Glutamatergic neuron (in vitro differentiated cells): Measurements from ENCODE around the gene COPB2. TPM values are rescaled to one million over a fixed set of nuclear protein-coding genes. Genes with fewer than 3 reads are reported as not detected.

Experiments used
- DNase-seq: peaks from one replicate; pipeline ENCODE4 v3.0.0; 2022
- H3K27ac Mint-ChIP-seq: one replicate; pipeline ENCODE4 v1.8.0; 2020; ENCODE audit warnings: mild to moderate bottlenecking, mixed read lengths, inconsistent platforms; ENCODE audit not compliant: unreplicated experiment
- H3K27me3 Mint-ChIP-seq: one replicate; pipeline ENCODE4 v1.8.0; 2020; ENCODE audit warnings: mild to moderate bottlenecking, moderate library complexity, mixed read lengths, inconsistent platforms; ENCODE audit not compliant: unreplicated experiment
- H3K36me3 Mint-ChIP-seq: one replicate; pipeline ENCODE4 v1.8.0; 2020; ENCODE audit warnings: mild to moderate bottlenecking, mixed read lengths, inconsistent platforms; ENCODE audit not compliant: unreplicated experiment
- H3K4me1 Mint-ChIP-seq: one replicate; pipeline ENCODE4 v1.8.0; 2020; ENCODE audit warnings: mild to moderate bottlenecking, low read depth, mixed read lengths, inconsistent platforms; ENCODE audit not compliant: unreplicated experiment
- H3K4me3 Mint-ChIP-seq: one replicate; pipeline ENCODE4 v1.8.0; 2020; ENCODE audit warnings: mild to moderate bottlenecking, mixed read lengths, inconsistent platforms; ENCODE audit not compliant: unreplicated experiment
- H3K9me3 Mint-ChIP-seq: one replicate; pipeline ENCODE4 v1.8.0; 2020; ENCODE audit warnings: mild to moderate bottlenecking, moderate library complexity, mixed read lengths, inconsistent platforms; ENCODE audit not compliant: unreplicated experiment
- total RNA-seq: library from RNA; stranded (reverse); fragmentation: NEBNext Ultra II Directional; extraction: Animal tissue kit (Norgen Biotek cat#: 25700); gene quantifications from one replicate; pipeline ENCODE4 v1.2.1, GENCODE V29; 2021; ENCODE audit not compliant: unreplicated experiment
- TF ChIP-seq, protein P1 (sequence below): fragments of 200-600 bp; sonication (generic); IDR thresholded peaks from one replicate; pipeline ENCODE4 v1.5.0; 2021; ENCODE audit not compliant: partially characterized antibody, unreplicated experiment

The COPB2 gene
- total RNA-seq, 1 donor from 2014 or later = 127 TPM

DNA sequence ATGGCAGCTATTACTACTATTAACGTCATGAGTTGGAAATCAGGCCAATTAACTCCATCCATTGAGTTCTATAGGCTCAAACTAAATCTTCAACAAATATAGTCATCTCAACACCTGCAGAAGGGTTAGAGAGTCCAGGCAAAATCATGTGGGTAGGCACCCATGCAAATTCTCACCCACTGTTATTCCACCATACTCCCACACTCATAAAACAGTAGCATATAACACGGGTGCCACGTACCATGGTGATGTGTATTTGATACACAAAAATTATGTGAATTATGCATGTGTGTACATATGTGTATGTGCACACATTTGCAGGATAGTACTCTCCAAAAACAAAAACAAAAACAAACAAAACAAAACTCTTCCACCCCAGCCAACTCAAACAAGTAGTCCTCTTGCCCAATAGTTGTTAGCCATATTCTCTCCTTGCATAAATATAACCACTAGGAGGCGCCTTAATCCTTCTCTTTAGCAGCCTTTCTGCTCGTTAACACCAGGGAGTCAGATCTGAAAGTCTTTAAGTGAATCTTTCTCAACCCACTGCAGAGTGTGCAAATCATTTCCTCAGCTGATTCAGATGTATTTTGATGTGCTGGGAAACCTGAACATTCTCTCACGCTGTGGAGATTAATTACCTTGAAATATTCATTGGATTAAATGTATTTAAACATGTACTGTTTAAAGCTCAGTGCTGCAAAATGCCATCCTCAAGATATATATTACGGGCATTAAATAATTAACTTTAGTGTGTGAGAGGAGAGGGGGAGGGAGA, 38.0 kb upstream of the COPB2 start:
- H3K27ac Mint-ChIP-seq = no peak overlapping the region
- no peaks in the 10 kb centered on the region for H3K27me3 Mint-ChIP-seq
- H3K9me3 Mint-ChIP-seq = no peaks in the 10 kb centered on the region
- no peaks in the 10 kb centered on the region for H3K36me3 Mint-ChIP-seq
- H3K4me3 Mint-ChIP-seq = no peak overlapping the region
- TF ChIP-seq, protein P1, sequence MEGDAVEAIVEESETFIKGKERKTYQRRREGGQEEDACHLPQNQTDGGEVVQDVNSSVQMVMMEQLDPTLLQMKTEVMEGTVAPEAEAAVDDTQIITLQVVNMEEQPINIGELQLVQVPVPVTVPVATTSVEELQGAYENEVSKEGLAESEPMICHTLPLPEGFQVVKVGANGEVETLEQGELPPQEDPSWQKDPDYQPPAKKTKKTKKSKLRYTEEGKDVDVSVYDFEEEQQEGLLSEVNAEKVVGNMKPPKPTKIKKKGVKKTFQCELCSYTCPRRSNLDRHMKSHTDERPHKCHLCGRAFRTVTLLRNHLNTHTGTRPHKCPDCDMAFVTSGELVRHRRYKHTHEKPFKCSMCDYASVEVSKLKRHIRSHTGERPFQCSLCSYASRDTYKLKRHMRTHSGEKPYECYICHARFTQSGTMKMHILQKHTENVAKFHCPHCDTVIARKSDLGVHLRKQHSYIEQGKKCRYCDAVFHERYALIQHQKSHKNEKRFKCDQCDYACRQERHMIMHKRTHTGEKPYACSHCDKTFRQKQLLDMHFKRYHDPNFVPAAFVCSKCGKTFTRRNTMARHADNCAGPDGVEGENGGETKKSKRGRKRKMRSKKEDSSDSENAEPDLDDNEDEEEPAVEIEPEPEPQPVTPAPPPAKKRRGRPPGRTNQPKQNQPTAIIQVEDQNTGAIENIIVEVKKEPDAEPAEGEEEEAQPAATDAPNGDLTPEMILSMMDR = peak; percentile 87
- DNase-seq = no peak
- H3K4me1 Mint-ChIP-seq = peaks cover 2% of the 10 kb centered on the region

GRCh38 chr3:139425745-139426400, 36.4 kb upstream of the COPB2 start:
- no peaks in the 10 kb centered on the region for H3K36me3 Mint-ChIP-seq

DNA sequence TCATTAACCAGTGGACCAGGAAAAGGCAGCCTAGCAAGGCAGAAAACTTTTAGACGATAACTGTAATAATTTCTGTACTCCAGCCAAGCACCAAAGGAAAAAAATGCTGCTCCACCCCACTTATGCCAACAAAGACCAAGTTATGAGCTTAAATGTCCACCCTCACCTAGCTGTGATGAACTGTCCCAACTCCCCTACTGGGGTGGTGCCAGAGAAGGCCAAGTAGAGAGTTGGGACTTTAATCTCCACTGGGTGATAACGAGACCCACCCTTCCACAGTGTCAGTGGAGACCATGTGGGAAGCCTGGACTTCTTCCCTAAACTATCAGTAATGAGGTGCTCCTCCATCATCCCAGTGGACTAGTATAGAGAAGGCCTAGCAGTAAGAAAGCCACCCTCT, 33.8 kb upstream of the COPB2 start:
- Mint-ChIP-seq H3K36me3 (no peaks in the 10 kb centered on the region), H3K4me3 (no peak overlapping the region), H3K27ac (no peak overlapping the region), H3K27me3 (peaks cover 2% of the 10 kb centered on the region), H3K4me1 (peaks cover 6% of the 10 kb centered on the region), H3K9me3 (no peaks in the 10 kb centered on the region)
- TF ChIP-seq, protein P1 = no peak
- DNase-seq = no peak

More at GRCh38 chr3:139425745-139426400, 36.4 kb upstream of the COPB2 start:
- no peaks in the 10 kb centered on the region for H3K27me3 Mint-ChIP-seq
- H3K27ac Mint-ChIP-seq = no peak overlapping the region
- no peak for DNase-seq
- no peak overlapping the region for H3K4me3 Mint-ChIP-seq
- peaks cover 2% of the 10 kb centered on the region for H3K4me1 Mint-ChIP-seq
- H3K9me3 Mint-ChIP-seq = no peaks in the 10 kb centered on the region
- TF ChIP-seq, protein P1 = no peak

DNA sequence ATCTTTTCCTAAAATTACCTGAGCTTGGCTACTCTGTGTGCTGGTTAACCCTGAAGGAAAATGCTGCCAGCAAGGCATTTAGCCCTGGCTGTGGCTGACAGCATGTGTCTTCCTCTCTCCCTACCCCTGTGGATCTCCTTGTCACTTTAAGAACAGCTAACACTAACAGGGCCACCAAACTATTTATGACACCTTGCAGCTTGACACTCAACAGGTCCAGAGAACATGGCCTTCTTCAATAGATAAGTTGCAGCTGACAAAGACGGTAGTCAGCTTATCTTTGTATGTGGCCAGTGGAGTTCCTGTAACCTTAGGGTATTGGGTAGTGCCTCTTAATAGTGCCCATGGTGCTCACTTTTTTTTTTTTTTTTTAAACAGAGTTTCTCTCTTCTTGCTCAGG, 32.0 kb upstream of the COPB2 start:
- TF ChIP-seq, protein P1 = no peak
- Mint-ChIP-seq H3K27me3 (peaks cover 2% of the 10 kb centered on the region), H3K27ac (no peak overlapping the region), H3K36me3 (peaks cover 16% of the 10 kb centered on the region), H3K4me1 (peaks cover 3% of the 10 kb centered on the region), H3K4me3 (no peak overlapping the region), H3K9me3 (no peaks in the 10 kb centered on the region)
- no peak for DNase-seq

DNA sequence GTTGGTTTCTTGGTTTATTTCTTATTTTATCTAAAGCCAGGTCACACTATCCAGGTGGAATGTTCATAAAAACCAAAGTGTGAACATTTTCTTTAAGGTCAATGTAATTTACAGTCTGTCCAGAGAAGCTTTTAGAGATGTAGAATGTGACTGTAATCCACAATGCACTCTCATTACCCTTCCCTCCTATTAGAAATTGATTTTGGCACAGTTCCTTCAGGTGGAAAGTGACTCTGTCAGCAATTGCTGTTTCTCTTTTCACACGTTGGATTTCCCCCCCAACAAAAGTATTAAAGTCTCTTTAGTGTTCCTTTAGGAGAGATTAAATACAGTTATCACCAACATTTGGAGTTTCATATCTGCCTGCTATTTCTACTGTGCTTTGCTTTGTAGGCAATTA, 31.6 kb upstream of the COPB2 start:
- no peak overlapping the region for H3K27ac Mint-ChIP-seq
- peaks cover 20% of the 10 kb centered on the region for H3K36me3 Mint-ChIP-seq
- TF ChIP-seq, protein P1 = no peak
- H3K27me3 Mint-ChIP-seq = peaks cover 2% of the 10 kb centered on the region
- no peak for DNase-seq
- no peak overlapping the region for H3K4me3 Mint-ChIP-seq
- H3K9me3 Mint-ChIP-seq = no peaks in the 10 kb centered on the region
- peaks cover 3% of the 10 kb centered on the region for H3K4me1 Mint-ChIP-seq
